SJSA1 (cell line): ENCODE measurements around the gene MCCD1. TPM values are rescaled to one million over a fixed set of nuclear protein-coding genes. Genes with fewer than 3 reads are reported as not detected.
"Not testable (repeated sequence)": the region's sequence is repeated elsewhere in the genome, so short reads cannot be mapped to it uniquely, and the experiment has no call there.

Experiments
- DNase-seq, 2 experiments: peaks; one replicate each; pipeline ENCODE4 v3.0.0-alpha.2; 2015 to 2020; ENCODE audit warnings: low spot score in 2 of 2, low read depth in 1 of 2
- H3K27ac ChIP-seq: fragments of 250-450 bp; sonication (Bioruptor Pico); 2 replicates; pipeline ENCODE4 v1.5.1; 2020; ENCODE audit warnings: mild to moderate bottlenecking, moderate library complexity
- H3K27me3 ChIP-seq: fragments of 250-450 bp; sonication (Bioruptor Pico); replicated peaks from 2 replicates; pipeline ENCODE4 v1.5.1; 2020; ENCODE audit warnings: mild to moderate bottlenecking, moderate library complexity
- H3K36me3 ChIP-seq: fragments of 250-450 bp; sonication (Bioruptor Pico); 2 replicates; pipeline ENCODE4 v1.5.1; 2020; ENCODE audit warnings: mild to moderate bottlenecking
- H3K4me1 ChIP-seq: fragments of 250-450 bp; sonication (Bioruptor Pico); replicated peaks from 2 replicates; pipeline ENCODE4 v1.6.1; 2021; ENCODE audit warnings: mild to moderate bottlenecking
- H3K4me3 ChIP-seq: fragments of 250-450 bp; sonication (Bioruptor Pico); 2 replicates; pipeline ENCODE4 v1.5.1; 2020; ENCODE audit warnings: mild to moderate bottlenecking
- H3K9me3 ChIP-seq: fragments of 250-450 bp; sonication (Bioruptor Pico); replicated peaks from 2 replicates; pipeline ENCODE4 v1.5.1; 2020; ENCODE audit warnings: mild to moderate bottlenecking
- total RNA-seq: library from RNA; depleted of rRNA; stranded (reverse); fragments of >200 nt; shearing (Covaris generic); gene quantifications from 2 replicates; pipeline ENCODE4 v1.2.3, GENCODE V29; 2014; rRNA removed

Gene MCCD1, protein sequence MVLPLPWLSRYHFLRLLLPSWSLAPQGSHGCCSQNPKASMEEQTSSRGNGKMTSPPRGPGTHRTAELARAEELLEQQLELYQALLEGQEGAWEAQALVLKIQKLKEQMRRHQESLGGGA
- total RNA-seq: not detected in 2 replicates

GRCh38 chr6:31528821-31529328, at the start of gene MCCD1:
Gene MCCD1 (plus strand): TSS chr6:31528962. CDS start chr6:31529015, 53 bp downstream.
- Histone ChIP-seq H3K9me3 (no peaks in the 10 kb centered on the region), H3K4me1 (peaks cover 28% of the 10 kb centered on the region), H3K27ac (no peak within 1 kb of the TSS), H3K4me3 (no peak within 1 kb of the TSS), H3K36me3 (peaks cover 48% of the 10 kb centered on the region), H3K27me3 (no peaks in the 10 kb centered on the region)
- DNase-seq: no peak

DNA sequence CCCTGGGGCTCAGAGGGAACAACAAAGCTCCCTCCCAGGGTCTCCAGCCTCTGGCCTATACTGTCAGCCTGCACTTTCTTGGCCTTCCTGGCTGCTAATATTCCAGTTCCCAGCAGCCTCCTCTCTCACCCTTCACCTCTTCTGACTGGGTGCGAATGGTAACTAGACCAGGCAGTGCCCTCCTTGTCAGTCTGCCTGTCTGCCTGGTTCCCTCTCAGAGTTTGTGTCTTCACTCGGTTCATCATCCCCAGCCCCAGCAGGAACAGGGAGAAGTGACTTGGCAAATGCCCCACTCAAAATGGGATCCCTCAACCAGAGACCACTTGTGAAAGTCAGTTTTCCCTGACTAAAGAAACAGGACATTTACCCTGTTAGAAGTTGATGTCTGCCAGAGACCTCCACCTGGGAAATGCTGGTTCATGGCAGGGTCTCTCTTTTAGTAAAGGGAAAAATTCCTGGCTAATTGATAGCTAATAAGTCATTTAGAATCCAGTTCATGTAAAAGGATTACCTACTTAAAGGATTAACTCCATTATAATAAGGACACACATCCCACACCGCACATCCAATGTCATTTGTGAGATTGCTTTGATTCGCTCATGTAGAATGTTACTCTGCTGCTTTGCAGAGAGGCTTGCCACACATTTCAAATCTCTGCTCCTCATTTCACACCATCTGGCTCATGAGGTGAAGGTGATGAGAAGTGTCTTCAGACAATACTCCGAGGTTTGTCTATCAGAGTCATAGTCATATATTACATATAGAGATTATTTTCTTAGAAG, 49.4 kb upstream of the MCCD1 start:
- Histone ChIP-seq H3K36me3 (peaks cover 20% of the 10 kb centered on the region), H3K4me3 (no peak overlapping the region), H3K4me1 (no peaks in the 10 kb centered on the region), H3K27ac (no peak overlapping the region), H3K27me3 (no peaks in the 10 kb centered on the region), H3K9me3 (no peaks in the 10 kb centered on the region)
- no peak for DNase-seq

GRCh38 chr6:31479933-31480535, 48.7 kb upstream of the MCCD1 start:
- Histone ChIP-seq H3K4me1 (no peaks in the 10 kb centered on the region; the same call in 1 of the 2 replicates), H3K4me3 (no peak overlapping the region)

DNA sequence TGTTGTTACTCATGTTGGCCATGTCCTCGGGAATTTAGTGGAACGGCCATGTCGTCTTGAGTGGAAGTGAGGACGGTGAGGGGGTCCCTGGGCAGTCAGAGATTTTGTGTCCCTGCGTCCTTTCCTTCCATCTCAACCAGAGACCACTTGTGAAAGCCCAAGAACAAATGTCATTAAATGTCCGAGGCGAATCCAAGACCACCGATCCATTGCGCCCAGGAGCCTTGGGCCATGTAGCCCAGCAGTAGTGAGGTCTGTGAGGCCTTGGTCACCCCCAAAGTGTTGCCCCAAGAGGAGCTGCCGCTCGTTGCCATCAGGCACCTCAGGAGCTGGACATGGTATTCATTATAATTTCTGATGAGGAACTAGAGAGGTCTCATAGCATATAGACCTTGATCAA, 48.2 kb upstream of the MCCD1 start:
- H3K4me1 ChIP-seq: peaks cover 4% of the 10 kb centered on the region

More at GRCh38 chr6:31479933-31480535, 48.7 kb upstream of the MCCD1 start:
- no peak for DNase-seq
- H3K27me3 ChIP-seq: no peaks in the 10 kb centered on the region
- H3K36me3 ChIP-seq: peaks cover 15% of the 10 kb centered on the region
- H3K27ac ChIP-seq: no peak overlapping the region
- no peaks in the 10 kb centered on the region for H3K9me3 ChIP-seq

GRCh38 chr6:31483392-31483791, 45.4 kb upstream of the MCCD1 start:
- DNase-seq: no peak
- Histone ChIP-seq H3K36me3 (peaks cover 12% of the 10 kb centered on the region; the same call in 1 of the 2 replicates), H3K27me3 (no peaks in the 10 kb centered on the region), H3K27ac (no peak overlapping the region), H3K4me1 (peaks cover 4% of the 10 kb centered on the region), H3K9me3 (no peaks in the 10 kb centered on the region), H3K4me3 (no peak overlapping the region)

More for the DNA sequence above, 48.2 kb upstream of the MCCD1 start:
- DNase-seq: no peak
- no peaks in the 10 kb centered on the region for H3K9me3 ChIP-seq
- no peak overlapping the region for H3K27ac ChIP-seq
- H3K4me3 ChIP-seq: no peak overlapping the region
- no peaks in the 10 kb centered on the region for H3K27me3 ChIP-seq
- H3K36me3 ChIP-seq: peaks cover 12% of the 10 kb centered on the region; the same call in 1 of the 2 replicates

DNA sequence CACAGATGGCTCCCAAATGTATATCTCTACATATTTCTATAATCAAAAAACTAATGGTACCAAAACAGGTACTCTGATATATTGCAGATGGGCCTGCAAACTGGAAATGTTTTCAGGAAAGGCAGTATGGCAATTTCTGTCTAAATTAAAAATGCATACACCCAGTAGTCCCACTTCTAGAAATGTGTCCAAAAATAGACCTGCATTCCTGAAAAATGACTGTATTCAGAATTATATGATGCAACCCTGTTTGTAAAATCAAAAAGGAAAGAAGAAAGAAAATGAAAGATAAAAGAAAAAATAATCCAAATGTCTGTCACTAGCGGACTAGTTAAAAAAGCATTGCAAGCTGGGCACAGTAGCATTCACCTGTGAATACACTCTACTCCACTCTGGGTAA, 43.7 kb upstream of the MCCD1 start:
- no peak overlapping the region for H3K4me3 ChIP-seq
- H3K4me1 ChIP-seq: peaks cover 4% of the 10 kb centered on the region
- no peaks in the 10 kb centered on the region for H3K27me3 ChIP-seq
- peaks cover 8% of the 10 kb centered on the region; the same call in 1 of the 2 replicates for H3K36me3 ChIP-seq
- H3K9me3 ChIP-seq: no peaks in the 10 kb centered on the region
- H3K27ac ChIP-seq: no peak overlapping the region; the same call in 1 of the 2 replicates
- DNase-seq: peak in 1 of 2 experiments; percentile 15

DNA sequence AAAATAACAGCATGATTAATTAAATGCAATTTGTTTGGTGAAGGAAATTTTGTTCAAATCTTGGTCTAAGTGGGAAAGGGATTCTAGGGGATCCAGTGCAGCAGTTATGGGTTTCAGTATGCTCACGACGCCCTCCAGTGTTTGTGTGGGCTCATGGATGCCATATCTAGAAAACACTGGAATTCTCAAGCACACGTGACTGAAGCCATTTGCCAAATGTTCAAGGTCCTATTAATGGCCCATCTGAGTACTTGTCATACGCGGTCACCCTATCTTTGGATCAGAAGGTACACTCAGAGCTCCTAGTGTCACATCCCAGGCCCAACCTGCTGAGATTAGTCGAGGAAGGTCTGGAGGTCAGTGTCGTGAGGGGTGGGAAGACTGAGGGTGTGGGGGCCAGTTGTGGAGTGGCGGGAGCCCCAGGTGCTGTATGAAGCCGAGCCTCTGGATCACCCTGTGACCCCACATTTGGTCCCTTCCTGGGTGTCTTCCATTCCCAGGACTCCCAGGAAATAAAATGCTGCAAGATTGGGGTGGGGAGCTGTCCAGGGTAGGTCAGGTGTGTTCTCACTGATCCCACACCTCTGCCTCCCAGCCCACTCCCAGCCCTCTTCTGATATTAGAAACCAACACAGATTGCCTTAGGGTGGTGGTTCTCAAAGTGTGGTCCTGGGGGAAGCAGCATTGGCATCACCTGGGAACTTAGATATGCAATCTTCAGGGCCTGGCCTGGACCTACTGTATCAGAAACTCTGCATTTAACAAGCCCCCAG, 42.5 kb upstream of the MCCD1 start:
- not testable (repeated sequence) for H3K27me3 ChIP-seq, H3K9me3 ChIP-seq, DNase-seq, H3K36me3 ChIP-seq, H3K27ac ChIP-seq, H3K4me3 ChIP-seq, H3K4me1 ChIP-seq

DNA sequence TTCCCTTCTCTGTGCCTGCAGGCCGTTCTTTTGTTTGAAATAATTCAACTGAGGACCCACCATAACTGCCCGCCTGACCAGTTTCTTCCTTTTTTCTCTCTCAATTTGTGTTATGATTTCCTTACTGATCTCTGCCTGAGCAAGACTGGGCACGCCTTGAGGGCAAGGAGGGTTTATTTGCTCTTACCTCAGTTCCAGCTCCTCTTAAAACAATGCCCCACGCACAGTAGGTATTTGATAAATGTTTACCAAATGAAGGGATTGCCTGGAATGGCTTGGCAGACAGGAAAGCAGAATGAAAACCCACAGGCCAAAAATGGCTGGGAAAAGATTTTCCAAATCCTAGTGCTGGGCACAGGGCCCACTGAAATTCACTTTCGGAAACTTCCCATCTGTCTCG, 41.1 kb upstream of the MCCD1 start:
- H3K4me3 ChIP-seq, H3K9me3 ChIP-seq, H3K27ac ChIP-seq, H3K36me3 ChIP-seq, DNase-seq, H3K27me3 ChIP-seq, H3K4me1 ChIP-seq: not testable (repeated sequence)

DNA sequence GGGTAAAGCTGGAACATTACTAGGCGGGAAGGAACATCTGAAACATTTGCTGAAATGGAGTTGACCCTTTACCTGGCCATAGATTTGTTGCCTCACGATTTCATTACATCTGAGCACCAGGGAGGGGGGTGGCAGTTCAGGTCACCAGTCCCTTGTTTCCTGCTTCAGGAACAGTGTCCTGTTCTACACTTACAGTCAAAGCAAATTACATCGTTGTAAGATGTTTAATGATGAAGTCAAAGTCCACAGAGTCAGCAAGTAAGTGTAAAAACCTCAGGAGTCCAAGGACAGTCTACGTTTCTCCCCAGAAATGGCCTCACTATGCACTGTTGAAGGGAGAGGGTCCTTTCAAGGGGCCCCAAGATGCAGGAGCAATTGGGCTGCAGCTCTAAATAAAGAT, 39.7 kb upstream of the MCCD1 start:
- Histone ChIP-seq H3K27ac (no peak overlapping the region), H3K36me3 (no peaks in the 10 kb centered on the region), H3K4me1 (peaks cover 9% of the 10 kb centered on the region), H3K4me3 (no peak overlapping the region), H3K27me3 (no peaks in the 10 kb centered on the region), H3K9me3 (no peaks in the 10 kb centered on the region)
- DNase-seq: no peak

GRCh38 chr6:31490115-31490873, 38.5 kb upstream of the MCCD1 start:
- H3K27ac ChIP-seq: no peak overlapping the region
- H3K4me1 ChIP-seq: peaks cover 7% of the 10 kb centered on the region
- no peak overlapping the region for H3K4me3 ChIP-seq
- no peaks in the 10 kb centered on the region for H3K9me3 ChIP-seq
- H3K27me3 ChIP-seq: no peaks in the 10 kb centered on the region
- no peaks in the 10 kb centered on the region for H3K36me3 ChIP-seq
- DNase-seq: no peak

- not testable (repeated sequence) for H3K36me3 ChIP-seq, H3K27ac ChIP-seq, DNase-seq, H3K9me3 ChIP-seq, H3K27me3 ChIP-seq
- peak overlapping the region; percentile 54 for H3K4me3 ChIP-seq
- peaks cover 24% of the 10 kb centered on the region for H3K4me1 ChIP-seq
Observed at GRCh38 chr6:31493550-31493874, 35.2 kb upstream of the MCCD1 start.

GRCh38 chr6:31493875-31494694, 34.7 kb upstream of the MCCD1 start:
- Histone ChIP-seq H3K36me3 (peaks cover 3% of the 10 kb centered on the region; the same call in 1 of the 2 replicates), H3K27me3 (no peaks in the 10 kb centered on the region), H3K4me3 (peak overlapping the region; percentile 54), H3K27ac (peak overlapping the region; percentile 87), H3K4me1 (peaks cover 26% of the 10 kb centered on the region), H3K9me3 (no peaks in the 10 kb centered on the region)
- DNase-seq: peak; percentile 78 to 84
